Heart left ventricle (tissue), 13 donors: ENCODE results near the gene FPGT.

Experiments used
- POLR2A ChIP-seq, 2 donors: fragments of 450-650 bp; IDR thresholded peaks; one replicate each; pipeline ENCODE4 v1.6.1; 2017; ENCODE audit warnings: antibody characterized with exemption in 2 of 2, mild to moderate bottlenecking in 2 of 2, moderate library complexity in 2 of 2
- TF ChIP-seq, protein P1 (sequence below), 12 donors: fragments of 200-600 bp; sonication (generic) in 4 of 12; IDR thresholded peaks; one replicate each; pipeline versions ENCODE4 v1.5.0 to v1.8.0; 2018 to 2022; ENCODE audit warnings: antibody characterized with exemption in 12 of 12, mild to moderate bottlenecking in 5 of 12
- donor health status: ischemic (EF 13 %, LVEDD 7.1; RV severe dilation, severe dysfunction).
- donor health status: DM: no; HTN: yes; CAD: no.
- donor health status: DM: no; HTN: no; CAD: no.
- donor health status: ischemic (EF 25% LVEDD 6.9; RV normal size, moderate dysfunction).
- donor health status: ischemic (EF 25% LVEDD 5.7; RV mildly dilated, moderate dysfunction).
- donor health status: ischemic (EF 35%, LVEDD 5.7; RV mildly dilated, moderate dysfunction).
- donor health status: nonischemic (EF 11% LVEDD 7.7; RV severe dilation, severe dysfunction).
- donor health status: DM: yes; HTN: yes; CAD: no.
- donor health status: PGD.
- donor health status: ischemic (EF 29% LVEDD 5.4; RV normal size, mild dysfunction).
- donor health status: nonischemic (EF 23%, LVEDD 6.1; RV moderate dilation, normal function).

DNA sequence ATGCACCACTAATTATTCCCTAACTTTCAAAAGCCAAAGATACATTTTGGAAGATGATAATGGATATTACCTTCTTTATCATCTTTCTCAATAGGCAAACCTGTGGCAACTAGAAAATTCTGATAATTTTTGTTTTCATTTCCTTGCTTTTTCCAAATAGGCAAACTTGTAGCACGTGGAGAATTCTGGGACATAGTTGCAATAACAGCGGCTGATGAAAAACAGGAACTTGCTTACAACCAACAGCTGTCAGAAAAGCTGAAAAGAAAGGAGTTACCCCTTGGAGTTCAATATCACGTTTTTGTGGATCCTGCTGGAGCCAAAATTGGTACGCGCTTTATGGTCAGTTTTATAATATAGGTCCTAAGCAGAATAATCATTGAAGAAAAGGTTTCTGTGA is 1.5 kb downstream of the FPGT start:
- TF ChIP-seq POLR2A (IDR thresholded peaks at IDR 0.05), result no peak
- TF ChIP-seq, protein P1, sequence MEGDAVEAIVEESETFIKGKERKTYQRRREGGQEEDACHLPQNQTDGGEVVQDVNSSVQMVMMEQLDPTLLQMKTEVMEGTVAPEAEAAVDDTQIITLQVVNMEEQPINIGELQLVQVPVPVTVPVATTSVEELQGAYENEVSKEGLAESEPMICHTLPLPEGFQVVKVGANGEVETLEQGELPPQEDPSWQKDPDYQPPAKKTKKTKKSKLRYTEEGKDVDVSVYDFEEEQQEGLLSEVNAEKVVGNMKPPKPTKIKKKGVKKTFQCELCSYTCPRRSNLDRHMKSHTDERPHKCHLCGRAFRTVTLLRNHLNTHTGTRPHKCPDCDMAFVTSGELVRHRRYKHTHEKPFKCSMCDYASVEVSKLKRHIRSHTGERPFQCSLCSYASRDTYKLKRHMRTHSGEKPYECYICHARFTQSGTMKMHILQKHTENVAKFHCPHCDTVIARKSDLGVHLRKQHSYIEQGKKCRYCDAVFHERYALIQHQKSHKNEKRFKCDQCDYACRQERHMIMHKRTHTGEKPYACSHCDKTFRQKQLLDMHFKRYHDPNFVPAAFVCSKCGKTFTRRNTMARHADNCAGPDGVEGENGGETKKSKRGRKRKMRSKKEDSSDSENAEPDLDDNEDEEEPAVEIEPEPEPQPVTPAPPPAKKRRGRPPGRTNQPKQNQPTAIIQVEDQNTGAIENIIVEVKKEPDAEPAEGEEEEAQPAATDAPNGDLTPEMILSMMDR (IDR thresholded peaks at IDR 0.05), result no peak
